NCI-H1417 (cell line): Measurements from ENCODE around the gene CDK4.

Source experiments
- DNase-seq, 3 experiments: peaks; one replicate each; lab custom pipeline; 2025; lab: John Stamatoyannopoulos, UW

The CDK4 gene

DNA sequence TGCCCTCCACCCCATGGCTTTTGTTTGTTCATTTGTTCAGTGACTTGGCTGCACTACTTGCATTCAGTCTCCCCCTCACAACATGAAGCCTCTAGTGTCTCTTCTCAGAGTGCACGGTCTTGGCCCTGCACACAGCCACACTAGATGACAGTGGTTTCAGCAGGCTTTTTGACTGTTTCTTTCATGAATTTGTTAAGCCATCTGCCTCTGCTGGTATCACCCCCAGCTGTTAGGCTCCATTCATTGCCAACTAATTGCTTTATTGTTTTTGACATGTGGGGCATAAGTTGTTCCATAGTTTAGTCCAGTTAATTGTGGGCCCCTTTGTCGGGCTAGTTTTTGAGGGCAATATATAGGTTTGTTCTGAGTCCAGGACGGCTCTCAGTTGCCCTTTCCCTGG, 39.4 kb downstream of the CDK4 start:
- no peak for DNase-seq

- DNase-seq = no peak
Observed at GRCh38 chr12:57708296-57708695, 43.8 kb downstream of the CDK4 start.

DNA sequence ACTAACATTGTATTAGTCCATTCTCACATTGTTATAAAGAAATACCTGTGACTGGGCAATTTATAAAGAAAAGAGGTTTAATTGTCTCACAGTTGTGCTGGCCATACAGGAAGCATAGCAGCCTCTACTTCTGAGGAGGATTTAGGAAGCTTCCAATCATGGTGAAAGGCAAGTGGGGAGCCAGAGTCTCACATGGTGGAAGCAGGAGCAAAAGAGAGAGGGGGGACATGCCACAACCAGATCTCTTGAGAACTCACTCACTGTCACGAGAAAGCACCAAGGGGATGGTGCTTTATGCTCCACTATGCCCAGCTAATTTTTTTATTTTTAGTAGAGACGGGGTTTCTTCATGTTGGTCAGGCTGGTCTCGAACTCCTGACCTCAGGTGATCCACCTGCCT, 44.9 kb downstream of the CDK4 start:
- no peak for DNase-seq

- no peak for DNase-seq
Observed at GRCh38 chr12:57700317-57700716, 51.8 kb downstream of the CDK4 start.

GRCh38 chr12:57698414-57698813, 53.7 kb downstream of the CDK4 start:
- DNase-seq = no peak
